Endothelial cell (in vitro differentiated cells): Measurements from ENCODE around the gene NFATC2. TPM values are rescaled to one million over a fixed set of nuclear protein-coding genes. Genes with fewer than 3 reads are reported as not detected.
A peak's percentile ranks its signal among the peaks of the same experiment; 100 is the strongest.

Experiments
- DNase-seq: peaks from one replicate; pipeline ENCODE4 v3.0.0; 2021; ENCODE audit warnings: low spot score
- H3K27ac Mint-ChIP-seq: one replicate; pipeline ENCODE4 v1.8.0; 2021; ENCODE audit warnings: mixed read lengths, inconsistent platforms; ENCODE audit not compliant: unreplicated experiment
- H3K27me3 Mint-ChIP-seq: one replicate; pipeline ENCODE4 v1.8.0; 2021; ENCODE audit warnings: mild to moderate bottlenecking, moderate library complexity, mixed read lengths, inconsistent platforms; ENCODE audit not compliant: unreplicated experiment
- H3K36me3 Mint-ChIP-seq: one replicate; pipeline ENCODE4 v1.8.0; 2021; ENCODE audit warnings: mild to moderate bottlenecking, low read depth, mixed read lengths, inconsistent platforms; ENCODE audit not compliant: unreplicated experiment
- H3K4me1 Mint-ChIP-seq: one replicate; pipeline ENCODE4 v1.8.0; 2021; ENCODE audit warnings: mild to moderate bottlenecking, mixed read lengths, inconsistent platforms; ENCODE audit not compliant: unreplicated experiment
- H3K4me3 Mint-ChIP-seq: one replicate; pipeline ENCODE4 v1.8.0; 2021; ENCODE audit warnings: mild to moderate bottlenecking, mixed read lengths, inconsistent platforms; ENCODE audit not compliant: unreplicated experiment
- H3K9me3 Mint-ChIP-seq: one replicate; pipeline ENCODE4 v1.8.0; 2021; ENCODE audit warnings: mixed read lengths, inconsistent platforms; ENCODE audit not compliant: unreplicated experiment
- CTCF ChIP-seq: fragments of 200-600 bp; sonication (generic); IDR thresholded peaks from one replicate; pipeline ENCODE4 v1.5.0; 2021; ENCODE audit warnings: antibody characterized with exemption; ENCODE audit not compliant: unreplicated experiment
- total RNA-seq: library from RNA; stranded (reverse); fragmentation: NEBNext Ultra II Directional; extraction: Animal tissue kit (Norgen Biotek cat#: 25700); gene quantifications from one replicate; pipeline ENCODE4 v1.2.1, GENCODE V29; 2021; ENCODE audit not compliant: unreplicated experiment

Gene NFATC2
- total RNA-seq, 1 donor from 2014 or later, result 3.5 TPM

GRCh38 chr20:51549474-51549873 is 7.0 kb upstream of the NFATC2 start:
- TF ChIP-seq CTCF, result no peak
- DNase-seq, result no peak
- no peaks in the 10 kb centered on the region for H3K9me3 Mint-ChIP-seq
- H3K27ac Mint-ChIP-seq, result no peak overlapping the region
- peaks cover 13% of the 10 kb centered on the region for H3K4me1 Mint-ChIP-seq
- H3K4me3 Mint-ChIP-seq, result no peak overlapping the region
- peaks cover 12% of the 10 kb centered on the region for H3K27me3 Mint-ChIP-seq
- H3K36me3 Mint-ChIP-seq, result no peaks in the 10 kb centered on the region

GRCh38 chr20:51547951-51548350 is 5.4 kb upstream of the NFATC2 start:
- Mint-ChIP-seq H3K9me3 (no peaks in the 10 kb centered on the region), H3K4me3 (no peak overlapping the region), H3K36me3 (no peaks in the 10 kb centered on the region), H3K27ac (no peak overlapping the region), H3K4me1 (peaks cover 9% of the 10 kb centered on the region), H3K27me3 (peaks cover 19% of the 10 kb centered on the region)
- TF ChIP-seq CTCF, result no peak
- DNase-seq, result no peak

- no peaks in the 10 kb centered on the region for H3K36me3 Mint-ChIP-seq
- H3K27ac Mint-ChIP-seq, result peak overlapping the region; percentile 44
- no peaks in the 10 kb centered on the region for H3K9me3 Mint-ChIP-seq
- no peak for TF ChIP-seq CTCF
- H3K4me1 Mint-ChIP-seq, result peaks cover 22% of the 10 kb centered on the region
- H3K4me3 Mint-ChIP-seq, result peak overlapping the region; percentile 5
- H3K27me3 Mint-ChIP-seq, result peaks cover 22% of the 10 kb centered on the region
- no peak for DNase-seq
Observed at GRCh38 chr20:51545515-51545914, 3.0 kb upstream of the NFATC2 start.

GRCh38 chr20:51543422-51543788 is 886 bp upstream of the NFATC2 start:
- Mint-ChIP-seq H3K27me3 (peaks cover 25% of the 10 kb centered on the region), H3K4me1 (peaks cover 22% of the 10 kb centered on the region), H3K9me3 (no peaks in the 10 kb centered on the region), H3K4me3 (peak overlapping the region; percentile 70), H3K36me3 (no peaks in the 10 kb centered on the region), H3K27ac (no peak overlapping the region)
- TF ChIP-seq CTCF, result no peak
- no peak for DNase-seq

GRCh38 chr20:51542033-51542570 is 417 bp downstream of the NFATC2 start:
- H3K27me3 Mint-ChIP-seq, result peaks cover 25% of the 10 kb centered on the region
- peak; percentile 20 for DNase-seq
- H3K27ac Mint-ChIP-seq, result peak overlapping the region; percentile 48
- H3K9me3 Mint-ChIP-seq, result no peaks in the 10 kb centered on the region
- no peaks in the 10 kb centered on the region for H3K36me3 Mint-ChIP-seq
- H3K4me3 Mint-ChIP-seq, result no peak overlapping the region
- peaks cover 17% of the 10 kb centered on the region for H3K4me1 Mint-ChIP-seq
- TF ChIP-seq CTCF, result no peak
